Astrocyte of the cerebellum (primary cell): ENCODE data around the gene HSD17B14.

Experiments used
- DNase-seq: peaks from one replicate; pipeline ENCODE4 v3.0.0-alpha.2; 2011; ENCODE audit warnings: low read depth
- H3K4me3 ChIP-seq: 2 replicates; pipeline ENCODE4 v1.5.1; 2011; ENCODE audit warnings: mild to moderate bottlenecking, low read depth, low read length, moderate library complexity
- in situ Hi-C: cut with HindIII; loops from 2 replicates; pipeline ENCODE4 v1.10.0; 2017; ENCODE audit warnings: low sequenced_read_pairs
- TF ChIP-seq, protein P1 (sequence below): IDR thresholded peaks from 2 replicates; pipeline ENCODE4 v1.5.1; 2012; ENCODE audit warnings: low read length, low read depth, moderate library complexity, mild to moderate bottlenecking; ENCODE audit errors: missing control alignments

HSD17B14 gene

DNA sequence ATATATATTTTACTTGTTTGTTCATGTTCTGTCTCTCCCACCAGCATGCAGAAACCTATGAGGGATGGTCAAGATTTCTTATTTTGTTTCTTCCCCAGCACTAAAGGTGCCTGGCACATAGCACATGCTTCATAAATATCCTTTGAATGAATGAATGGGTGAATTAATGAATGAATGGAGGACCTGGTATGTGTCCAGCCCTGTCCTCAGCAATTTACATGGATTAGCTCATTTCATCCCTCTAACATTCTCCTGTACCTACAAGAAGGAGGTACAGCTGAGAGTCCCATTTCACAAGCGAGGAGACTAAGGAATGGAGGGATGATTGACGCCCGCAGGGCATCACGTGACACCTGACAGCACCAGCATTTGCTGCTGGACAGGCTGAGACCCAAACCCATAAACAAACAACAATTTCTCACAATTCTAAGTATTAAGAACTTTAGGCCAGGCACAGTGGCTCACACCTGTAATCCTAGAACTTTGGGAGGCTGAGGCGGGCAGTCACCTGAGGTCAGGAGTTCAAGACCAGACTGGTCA lies 18.6 kb downstream of the HSD17B14 start:
- no peak for DNase-seq
- in situ Hi-C loops, result no loop called here
- H3K4me3 ChIP-seq, result no peak overlapping the region
- TF ChIP-seq, protein P1, sequence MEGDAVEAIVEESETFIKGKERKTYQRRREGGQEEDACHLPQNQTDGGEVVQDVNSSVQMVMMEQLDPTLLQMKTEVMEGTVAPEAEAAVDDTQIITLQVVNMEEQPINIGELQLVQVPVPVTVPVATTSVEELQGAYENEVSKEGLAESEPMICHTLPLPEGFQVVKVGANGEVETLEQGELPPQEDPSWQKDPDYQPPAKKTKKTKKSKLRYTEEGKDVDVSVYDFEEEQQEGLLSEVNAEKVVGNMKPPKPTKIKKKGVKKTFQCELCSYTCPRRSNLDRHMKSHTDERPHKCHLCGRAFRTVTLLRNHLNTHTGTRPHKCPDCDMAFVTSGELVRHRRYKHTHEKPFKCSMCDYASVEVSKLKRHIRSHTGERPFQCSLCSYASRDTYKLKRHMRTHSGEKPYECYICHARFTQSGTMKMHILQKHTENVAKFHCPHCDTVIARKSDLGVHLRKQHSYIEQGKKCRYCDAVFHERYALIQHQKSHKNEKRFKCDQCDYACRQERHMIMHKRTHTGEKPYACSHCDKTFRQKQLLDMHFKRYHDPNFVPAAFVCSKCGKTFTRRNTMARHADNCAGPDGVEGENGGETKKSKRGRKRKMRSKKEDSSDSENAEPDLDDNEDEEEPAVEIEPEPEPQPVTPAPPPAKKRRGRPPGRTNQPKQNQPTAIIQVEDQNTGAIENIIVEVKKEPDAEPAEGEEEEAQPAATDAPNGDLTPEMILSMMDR, result no peak

DNA sequence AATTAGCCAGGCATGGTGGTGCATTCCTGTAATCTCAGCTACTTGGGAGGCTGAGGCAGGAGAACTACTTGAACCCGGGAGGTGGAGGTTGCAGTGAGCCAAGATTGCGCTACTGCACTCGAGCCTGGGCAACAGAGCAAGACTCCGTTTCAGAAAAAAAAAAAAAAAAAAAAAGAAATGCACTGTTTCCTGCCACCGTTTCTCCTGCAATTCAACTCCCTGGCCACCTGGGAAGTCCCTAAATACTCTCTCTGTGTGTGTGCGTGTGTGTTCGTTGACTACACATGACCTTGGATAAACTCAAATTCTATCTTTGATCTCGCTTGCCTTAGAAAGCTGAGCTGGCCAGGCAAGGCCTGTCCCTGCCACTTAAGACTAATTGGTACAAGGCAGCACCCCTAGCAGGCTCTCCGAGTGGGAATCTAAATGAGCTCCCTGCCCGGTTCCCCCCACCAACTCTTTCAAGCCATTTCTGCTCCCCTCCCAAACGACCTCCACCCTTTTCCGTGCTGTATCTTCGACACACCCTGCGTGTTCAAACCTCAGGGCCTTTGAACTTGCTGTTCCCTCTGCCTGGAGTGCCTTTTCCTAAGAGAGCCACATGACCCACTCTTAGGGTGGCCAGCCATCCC lies 20.3 kb downstream of the HSD17B14 start:
- no peak overlapping the region for H3K4me3 ChIP-seq
- TF ChIP-seq, protein P1, result no peak
- in situ Hi-C loops, result no loop called here
- DNase-seq, result no peak

DNA sequence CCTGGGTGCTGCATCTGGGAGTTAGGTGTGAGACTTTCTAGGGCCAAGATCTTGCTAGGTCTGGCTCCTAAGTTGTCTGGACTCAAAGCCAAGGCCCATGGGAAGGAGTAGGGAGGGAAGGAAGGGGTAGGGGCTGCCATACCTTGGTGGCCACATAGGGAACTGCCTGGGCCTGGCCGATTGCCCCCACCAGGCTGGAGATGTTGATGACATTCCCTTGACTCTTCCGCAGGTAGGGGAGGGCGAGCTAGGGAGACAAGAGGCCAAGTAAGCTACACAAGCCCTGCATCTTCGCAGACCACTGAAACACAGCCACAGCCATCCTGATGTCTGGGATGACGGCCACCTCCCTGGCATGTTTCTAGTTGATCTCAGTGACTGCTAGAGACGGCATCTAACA lies 21.4 kb downstream of the HSD17B14 start:
- H3K4me3 ChIP-seq, result no peak overlapping the region
- no peak for DNase-seq
- TF ChIP-seq, protein P1, result no peak
- in situ Hi-C loops, result no loop called here

DNA sequence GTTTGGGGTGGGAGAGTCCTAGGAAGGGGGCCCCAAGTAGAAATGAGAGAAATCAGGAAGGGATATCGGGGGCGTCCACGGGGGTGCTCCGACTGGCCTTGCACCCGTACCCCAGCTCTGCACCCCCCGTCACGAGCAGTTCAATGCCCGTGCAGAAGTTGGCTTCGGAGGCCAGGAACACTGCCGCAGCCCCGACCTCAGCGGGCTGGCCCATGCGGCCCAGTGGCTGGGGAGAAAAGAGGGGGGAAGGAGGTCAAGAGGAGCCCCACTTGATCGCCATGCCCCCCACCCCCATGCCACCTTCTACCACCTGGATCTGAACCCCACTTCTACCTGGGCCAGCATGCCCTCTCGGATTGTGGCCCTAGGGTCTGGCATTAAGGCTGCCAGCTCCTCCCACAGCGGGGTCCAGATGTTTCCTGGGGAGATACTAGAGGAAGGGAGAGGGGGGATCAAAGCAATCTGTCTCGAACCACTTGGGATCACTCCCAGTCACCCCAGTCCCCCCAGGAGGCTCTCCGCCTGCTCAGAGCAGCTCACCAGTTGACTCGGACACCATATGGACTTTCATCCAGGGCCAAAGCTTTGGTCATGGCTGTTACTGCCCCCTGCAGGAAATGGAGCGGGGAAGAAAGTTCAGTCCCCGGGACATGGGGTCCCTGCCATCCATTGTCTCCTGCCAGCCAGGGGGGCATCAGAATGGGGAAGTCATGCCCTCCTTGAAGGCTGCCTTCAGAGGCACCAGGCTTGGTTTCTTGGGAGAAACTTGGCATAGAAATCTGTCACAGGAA lies 23.0 kb downstream of the HSD17B14 start:
- no peak overlapping the region for H3K4me3 ChIP-seq
- in situ Hi-C loops, result no loop called here
- TF ChIP-seq, protein P1, result peak; percentile 13
- DNase-seq, result no peak

DNA sequence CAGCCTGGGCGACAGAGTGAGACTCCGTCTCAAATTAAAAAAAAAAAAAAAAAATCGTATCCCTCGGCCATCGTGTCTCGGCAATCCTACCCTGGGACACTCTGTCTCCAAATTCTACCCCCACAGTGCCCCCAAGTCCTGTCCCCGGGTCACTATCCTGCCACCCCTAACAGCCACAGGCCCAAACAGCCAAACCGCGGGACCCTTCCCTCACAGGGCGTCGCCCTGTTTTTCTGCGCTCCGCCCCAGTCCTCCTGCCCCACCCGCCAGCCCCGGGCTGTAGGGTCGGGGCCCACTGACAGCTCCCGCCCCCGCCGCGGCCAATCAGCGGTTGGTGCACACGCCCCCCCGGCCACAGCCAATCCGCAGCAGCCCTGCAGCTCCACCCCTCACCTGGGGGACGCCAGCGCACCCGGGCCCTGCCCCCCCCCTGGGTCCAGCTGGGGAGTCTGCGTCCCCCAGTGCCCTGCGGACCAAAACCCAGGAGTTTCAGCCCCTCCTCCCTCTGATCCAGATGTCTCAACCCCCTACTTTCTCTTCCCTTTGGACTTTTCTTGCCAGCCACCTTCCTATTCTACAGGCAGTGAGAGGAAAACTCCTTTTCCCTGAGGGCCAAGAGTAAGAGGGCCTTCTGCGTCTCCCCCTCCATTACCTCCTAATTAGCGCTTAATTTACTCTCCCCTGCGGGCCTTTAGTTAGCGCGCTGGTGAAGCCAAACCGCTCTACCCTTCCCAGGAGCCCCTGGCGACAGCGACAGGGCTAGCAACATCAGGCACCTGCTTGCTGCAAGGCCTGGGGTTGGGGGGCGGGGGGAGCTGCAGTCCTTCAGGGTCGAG lies 24.0 kb downstream of the HSD17B14 start:
- H3K4me3 ChIP-seq, result peak overlapping the region; percentile 70
- in situ Hi-C loops, result no loop called here
- TF ChIP-seq, protein P1, result no peak
- DNase-seq, result no peak

DNA sequence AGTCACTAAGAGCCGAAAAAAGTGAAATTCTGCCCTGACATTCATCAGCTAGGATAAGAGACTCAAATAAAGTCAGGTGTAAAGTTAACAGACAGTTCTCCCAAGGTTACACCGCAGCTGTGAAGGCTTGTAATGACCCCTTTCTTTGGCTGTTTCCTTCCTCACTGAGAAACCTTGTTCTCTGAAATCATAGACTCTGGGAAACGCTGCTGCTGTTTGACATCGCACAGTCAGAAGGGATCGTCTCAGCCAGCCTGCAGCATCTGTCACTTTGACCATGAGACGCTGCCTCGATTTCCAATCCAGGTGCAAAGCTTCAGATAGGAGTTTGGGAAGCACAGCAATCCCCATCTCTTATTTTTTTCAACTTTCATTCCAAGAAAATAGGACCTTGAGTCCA lies 26.1 kb downstream of the HSD17B14 start:
- in situ Hi-C loops, result no loop called here
- TF ChIP-seq, protein P1, result no peak
- peak overlapping the region; percentile 70 for H3K4me3 ChIP-seq
- DNase-seq, result no peak
